NCI-H748 treated with DMSO at 0.1 percent for 48 hours (cell line): ENCODE data around the gene LRPPRC.

Experiments used
- DNase-seq: peaks from one replicate; lab custom pipeline; 2025; lab: John Stamatoyannopoulos, UW

The LRPPRC gene

DNA sequence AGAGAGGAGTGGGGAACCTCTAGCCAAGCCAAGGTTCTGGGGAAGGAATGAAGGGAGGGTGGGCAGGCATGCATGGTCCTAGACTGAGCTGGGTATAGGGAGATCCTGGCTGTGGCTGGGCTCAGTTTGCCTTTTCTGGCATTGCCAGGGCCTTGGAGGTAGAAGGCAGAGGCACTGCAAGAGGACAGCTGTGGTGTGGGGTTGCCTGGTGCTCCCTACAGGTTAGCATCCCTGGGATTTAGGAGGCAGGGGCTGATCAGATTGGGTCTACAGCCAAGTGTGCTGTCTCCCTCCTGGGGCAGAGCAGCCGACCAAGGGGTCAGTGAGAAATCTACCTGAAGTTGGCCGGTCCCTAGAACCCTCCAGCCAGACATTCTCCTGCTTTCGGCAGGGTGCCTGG lies 141.1 kb downstream of the LRPPRC start:
- no peak for DNase-seq

DNA sequence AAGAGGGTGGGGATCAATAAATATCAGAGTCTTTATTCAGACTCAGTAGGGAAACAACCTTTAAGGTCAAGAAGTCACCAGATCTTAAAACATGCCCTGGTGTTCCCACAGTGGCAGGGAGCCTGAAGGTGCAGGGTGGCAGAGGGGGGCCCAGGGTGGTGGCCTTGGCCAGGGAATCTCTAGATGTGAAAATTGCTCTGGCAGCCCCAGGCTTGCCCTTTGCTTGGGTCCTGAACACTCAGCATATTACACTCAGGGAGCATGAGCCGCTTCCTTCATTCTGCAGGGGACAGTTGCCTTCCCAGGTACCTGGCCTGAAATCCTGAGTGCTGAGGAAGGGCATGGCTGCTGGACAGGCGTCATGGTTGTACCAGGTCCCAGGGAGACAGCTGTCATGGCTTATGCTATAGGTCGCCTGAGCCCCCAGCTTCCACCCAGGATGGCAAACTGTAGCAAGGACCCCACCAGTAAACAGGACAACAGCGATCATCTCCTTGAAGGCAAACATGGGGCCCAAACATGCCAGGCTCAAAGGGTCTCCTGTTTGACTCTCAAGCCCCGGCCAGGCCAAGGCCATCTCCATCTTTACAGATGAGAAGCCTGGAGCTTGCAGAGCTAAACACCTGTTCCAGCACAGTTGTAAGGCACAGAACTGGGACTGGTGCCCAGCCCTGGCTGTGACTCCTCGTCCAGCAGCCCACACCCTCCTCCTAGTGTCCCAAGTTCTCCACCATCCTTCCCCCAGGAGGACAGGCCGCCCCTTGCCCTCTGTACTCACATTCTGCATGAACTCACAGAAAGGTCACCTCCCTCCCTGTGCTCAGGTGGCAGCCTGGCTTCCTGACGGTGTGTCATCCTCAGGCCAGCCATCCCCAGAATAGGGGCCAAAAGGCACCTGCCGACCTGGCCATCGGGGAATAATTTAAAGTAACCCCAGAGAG lies 142.4 kb downstream of the LRPPRC start:
- no peak for DNase-seq

DNA sequence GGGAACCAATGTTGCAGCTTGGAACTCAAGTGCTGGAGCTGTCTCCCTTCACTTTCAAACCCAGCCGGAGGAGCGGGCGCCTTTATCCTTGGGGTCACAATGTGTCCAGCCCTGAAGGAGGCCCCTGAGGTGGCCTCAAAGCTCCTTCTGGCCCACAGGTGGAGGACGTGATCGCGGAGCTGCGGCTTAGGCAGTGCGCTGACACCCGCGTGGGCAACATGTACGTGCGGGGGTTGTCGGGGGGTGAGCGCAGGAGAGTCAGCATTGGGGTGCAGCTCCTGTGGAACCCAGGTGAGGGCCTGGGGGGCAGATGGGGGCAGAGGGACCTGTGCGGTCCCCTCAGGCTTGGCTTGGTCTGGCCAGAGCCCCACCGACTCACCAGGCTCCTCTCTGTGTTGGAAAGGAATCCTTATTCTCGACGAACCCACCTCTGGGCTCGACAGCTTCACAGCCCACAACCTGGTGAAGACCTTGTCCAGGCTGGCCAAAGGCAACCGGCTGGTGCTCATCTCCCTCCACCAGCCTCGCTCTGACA lies 143.5 kb downstream of the LRPPRC start:
- DNase-seq: no peak

DNA sequence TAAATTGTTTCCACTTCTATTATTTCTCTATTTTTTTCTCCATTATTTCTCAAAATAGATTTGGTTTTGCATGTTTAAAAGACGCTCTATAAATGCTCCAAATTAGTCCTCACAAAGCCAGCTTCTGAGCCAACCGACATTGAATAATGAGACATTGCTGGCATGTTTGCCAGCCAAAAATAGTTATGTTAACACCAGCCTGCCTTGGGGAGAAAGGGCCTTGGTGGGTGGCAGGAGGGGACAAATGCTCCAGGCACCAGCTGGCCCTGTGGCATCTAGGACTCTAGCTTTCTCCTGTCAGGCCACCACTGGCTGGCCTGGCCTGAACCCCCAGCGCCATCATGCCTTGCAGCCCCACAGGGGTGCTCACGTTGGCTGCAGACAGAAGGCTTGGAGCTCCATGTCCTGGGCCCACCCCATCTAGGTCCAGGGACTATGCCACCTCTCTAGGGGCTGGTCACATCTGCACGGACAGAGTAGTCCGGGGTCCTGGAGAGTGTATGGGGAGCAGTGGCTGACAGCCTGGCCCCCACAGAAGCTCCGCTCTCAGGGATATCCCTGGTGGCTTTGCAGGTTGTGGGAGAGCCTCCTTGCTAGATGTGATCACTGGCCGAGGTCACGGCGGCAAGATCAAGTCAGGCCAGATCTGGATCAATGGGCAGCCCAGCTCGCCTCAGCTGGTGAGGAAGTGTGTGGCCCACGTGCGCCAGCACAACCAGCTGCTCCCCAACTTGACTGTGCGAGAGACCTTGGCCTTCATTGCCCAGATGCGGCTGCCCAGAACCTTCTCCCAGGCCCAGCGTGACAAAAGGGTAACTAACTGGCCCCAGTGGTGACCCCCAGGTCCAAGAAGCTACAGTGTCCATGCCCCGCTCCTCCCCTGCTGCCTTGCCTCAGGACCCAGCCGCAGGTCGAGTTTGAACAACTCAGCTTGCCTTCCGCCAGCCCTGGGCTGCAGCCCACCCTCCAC lies 144.5 kb downstream of the LRPPRC start:
- no peak for DNase-seq

DNA sequence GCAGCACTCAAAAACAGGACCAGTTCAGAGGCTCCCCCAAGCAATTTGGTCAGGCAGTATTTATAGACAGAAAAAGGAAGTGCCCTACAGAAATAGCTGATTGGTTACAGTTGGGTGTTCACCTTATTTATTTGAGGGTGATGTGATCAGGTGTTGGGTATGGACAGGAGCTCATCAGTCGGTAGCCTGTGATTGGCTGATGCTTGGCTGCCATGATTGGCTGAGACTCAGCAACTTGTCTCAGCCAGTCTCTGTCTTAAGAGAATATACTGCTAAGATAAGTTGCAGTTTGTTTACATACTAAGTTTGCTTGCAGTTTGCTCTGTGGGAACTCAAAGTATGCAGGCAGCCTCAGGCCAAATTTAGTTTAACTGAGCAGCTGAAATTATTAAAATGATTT lies 147.6 kb downstream of the LRPPRC start:
- no peak for DNase-seq

DNA sequence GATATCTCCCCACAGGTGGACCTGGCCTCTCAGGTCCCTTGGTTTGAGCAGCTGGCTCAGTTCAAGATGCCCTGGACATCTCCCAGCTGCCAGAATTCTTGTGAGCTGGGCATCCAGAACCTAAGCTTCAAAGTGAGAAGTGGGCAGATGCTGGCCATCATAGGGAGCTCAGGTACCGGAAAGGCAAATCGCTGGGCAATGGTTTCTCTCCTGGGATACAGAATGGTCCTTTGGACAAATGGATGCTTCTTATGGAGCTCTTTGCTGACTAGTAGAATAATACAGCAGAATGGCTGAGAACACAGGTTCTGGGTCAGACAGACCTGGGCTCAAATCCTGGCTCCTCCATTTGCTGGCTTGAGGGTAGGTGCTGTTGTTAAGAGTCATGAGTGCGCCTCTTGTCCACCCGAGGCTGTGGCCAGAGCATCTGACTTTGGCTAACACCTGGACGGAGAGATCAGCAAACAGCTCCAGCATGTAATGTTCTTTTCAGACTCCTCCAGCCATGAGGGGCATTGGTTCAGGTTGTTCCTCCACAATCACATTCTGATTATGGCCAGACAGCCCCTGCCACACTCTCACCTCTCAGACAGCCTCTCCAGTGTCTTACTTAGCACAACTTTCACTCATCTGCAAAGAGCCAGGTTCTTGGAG lies 149.5 kb downstream of the LRPPRC start:
- no peak for DNase-seq

DNA sequence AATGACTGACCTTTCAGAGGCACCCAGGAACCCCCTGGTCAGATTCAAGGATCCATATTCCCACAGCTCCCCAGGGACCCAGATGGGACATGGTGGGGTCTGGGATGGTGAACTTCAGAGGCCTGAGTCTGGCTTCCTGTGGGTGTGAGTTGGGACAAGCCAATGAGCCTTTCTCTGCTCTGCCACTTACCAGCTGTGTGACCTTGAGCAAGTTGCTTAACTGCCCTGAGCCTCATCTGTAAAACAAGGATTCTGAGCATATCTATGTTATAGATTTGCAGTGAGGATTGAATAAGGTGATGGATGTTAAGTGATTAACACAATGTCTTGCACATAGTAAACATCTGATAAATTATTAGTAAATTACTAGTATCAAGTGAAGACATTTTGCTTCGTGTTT lies 150.6 kb downstream of the LRPPRC start:
- no peak for DNase-seq

DNA sequence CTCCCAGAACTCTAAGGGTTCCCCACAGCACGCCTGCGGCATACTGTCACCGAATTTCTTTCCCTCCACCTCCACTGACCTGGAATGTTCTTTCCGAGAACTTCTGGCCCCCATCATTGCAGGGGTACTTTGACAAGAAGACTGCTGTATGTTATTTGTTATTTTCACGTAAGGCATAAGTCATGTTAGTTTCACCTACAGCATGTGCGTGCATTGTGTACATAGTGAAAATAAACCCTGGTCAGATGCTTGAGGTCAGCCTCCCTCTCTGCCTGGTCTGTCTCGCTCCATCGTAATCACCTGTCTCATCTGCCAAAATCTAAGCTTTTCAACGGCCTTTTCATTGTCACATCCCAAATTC lies 152.9 kb downstream of the LRPPRC start:
- DNase-seq: no peak

DNA sequence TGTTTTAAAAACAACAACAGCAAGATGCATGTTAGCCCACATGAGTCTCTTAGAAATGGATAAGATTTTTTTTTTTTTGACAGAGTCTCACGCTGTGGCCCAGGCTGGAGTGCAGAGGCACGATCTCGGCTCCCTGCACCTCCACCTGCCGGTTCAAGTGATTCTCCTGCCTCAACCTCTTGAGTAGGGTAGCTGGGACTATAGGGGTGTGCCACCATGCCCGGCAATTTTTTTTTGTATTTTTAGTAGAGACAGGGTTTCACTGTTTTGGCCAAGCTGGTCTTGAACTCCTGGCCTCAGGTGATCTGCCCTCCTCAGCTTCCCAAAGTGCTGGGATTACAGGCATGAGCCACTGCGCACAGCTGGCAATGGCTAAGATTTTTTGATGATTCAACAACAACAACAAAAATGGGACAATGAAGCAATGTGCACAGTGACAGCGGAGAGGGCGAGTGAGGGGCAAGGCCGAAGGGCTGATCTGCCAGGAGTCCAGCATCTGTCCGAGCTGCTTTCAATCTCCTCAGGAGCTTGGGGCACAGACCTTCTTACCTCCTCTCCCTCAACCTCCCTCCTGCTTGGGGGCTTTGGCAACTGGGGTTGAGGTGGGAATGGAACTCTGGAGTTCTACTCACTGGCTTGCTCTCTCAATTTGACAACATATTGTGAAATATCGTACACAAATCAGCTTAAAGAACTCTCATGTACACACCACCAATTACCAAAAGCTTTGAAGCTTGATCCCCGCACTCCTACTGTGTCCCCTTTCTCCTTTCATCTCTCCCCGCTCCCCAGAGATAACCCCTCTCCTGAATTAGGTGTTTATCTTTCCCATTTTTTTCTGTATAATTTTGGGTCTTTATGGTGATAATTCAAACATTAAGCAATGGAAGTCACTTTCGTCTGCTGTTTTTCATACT lies 153.6 kb downstream of the LRPPRC start:
- DNase-seq: no peak

DNA sequence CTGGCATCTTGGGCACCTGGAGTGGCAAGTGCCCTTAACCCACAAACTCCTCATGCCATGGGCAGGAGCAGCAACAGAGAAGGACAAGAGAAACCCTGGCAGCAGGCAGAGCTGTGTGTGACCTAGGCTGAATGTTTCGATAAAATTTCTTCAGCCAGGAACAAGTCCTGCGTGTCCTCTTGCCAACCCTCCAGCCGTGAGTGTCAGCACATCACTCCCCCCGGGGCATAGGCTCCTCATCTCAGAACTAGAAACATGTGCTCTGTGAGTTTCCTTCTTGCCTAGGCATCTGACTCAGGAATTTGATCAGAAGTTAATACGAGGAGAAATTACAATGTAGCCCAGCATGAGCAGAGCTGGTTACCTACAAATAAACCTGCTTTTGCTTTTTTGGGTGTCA lies 154.8 kb downstream of the LRPPRC start:
- no peak for DNase-seq

DNA sequence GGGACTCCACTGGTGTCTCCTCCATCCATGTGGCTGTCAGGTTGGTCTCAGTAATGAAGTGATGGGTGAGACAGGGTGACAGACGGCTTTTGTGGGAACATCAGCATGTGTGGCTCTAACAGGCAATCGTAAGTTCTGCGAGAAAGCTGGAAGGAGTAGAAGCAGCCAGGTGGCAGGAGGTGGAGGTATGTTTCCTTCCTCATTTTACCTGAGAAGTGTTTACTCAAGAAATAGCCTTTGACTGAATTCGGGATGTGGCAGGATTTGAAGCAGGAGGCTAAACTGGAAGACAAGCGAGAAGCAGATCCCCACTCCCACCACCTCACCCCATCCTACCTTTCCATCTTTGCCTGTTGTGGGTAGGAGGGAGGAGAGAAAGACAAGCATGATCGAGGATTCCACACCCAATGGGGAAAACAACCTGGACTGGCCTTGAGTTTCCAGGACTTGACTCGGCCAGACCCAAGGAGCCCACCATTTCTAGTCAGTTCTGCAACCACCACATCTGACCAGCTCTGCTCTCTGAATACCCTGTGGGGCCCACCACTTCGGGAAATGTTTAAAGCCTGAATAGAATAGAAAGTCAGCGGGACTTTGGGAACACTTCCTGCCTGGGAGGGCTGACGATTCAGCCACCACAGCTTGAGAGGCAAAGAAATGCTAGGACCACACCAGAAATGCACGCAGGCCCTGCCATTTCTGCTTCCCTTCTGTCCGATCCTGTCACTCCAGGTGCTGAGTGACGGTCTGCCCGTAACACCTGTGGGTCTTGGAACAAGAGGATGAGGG lies 155.8 kb downstream of the LRPPRC start:
- no peak for DNase-seq

DNA sequence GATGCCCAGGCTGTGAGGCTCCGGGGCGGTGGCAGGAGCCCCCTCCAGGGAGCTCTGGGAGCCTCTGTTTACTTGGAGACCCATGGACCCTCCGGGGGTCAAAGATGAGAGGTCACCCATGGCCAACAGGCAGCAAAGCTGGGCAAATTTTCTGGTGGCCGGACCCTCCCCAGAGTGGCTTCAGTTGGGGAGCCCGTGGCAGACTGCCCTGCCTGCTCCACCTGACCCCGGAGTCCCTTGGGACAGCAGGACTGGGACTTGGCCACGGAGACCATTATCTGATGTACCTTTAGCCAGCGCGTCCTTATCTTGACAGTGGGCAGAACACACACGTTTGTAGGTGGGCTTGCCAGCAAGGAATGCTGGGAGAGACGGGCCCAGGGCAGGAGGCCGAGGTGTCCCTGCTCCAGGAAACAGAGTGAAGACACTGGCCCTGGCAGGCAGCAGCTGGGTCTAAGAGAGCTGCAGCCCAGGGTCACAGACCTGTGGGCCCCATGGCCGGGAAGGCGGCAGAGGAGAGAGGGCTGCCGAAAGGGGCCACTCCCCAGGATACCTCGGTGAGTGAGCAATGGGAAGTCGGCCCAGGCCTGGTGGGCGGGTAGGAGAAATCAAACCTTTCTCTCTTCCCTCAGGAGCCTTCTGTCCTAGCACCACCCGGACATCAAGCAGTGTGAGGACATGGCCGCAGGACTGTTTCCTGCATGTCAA lies 157.1 kb downstream of the LRPPRC start, which contains the start of the genes ABCG5 and ABCG8:
Gene ABCG5, minus strand, starts transcription at position 280 of the 708 bp plus-strand sequence. Its CDS starts 160 bp downstream, at position 120.
Gene ABCG8, plus strand, starts transcription at position 412 of the 708 bp plus-strand sequence. Its CDS starts 83 bp downstream, at position 495.
- no peak for DNase-seq

DNA sequence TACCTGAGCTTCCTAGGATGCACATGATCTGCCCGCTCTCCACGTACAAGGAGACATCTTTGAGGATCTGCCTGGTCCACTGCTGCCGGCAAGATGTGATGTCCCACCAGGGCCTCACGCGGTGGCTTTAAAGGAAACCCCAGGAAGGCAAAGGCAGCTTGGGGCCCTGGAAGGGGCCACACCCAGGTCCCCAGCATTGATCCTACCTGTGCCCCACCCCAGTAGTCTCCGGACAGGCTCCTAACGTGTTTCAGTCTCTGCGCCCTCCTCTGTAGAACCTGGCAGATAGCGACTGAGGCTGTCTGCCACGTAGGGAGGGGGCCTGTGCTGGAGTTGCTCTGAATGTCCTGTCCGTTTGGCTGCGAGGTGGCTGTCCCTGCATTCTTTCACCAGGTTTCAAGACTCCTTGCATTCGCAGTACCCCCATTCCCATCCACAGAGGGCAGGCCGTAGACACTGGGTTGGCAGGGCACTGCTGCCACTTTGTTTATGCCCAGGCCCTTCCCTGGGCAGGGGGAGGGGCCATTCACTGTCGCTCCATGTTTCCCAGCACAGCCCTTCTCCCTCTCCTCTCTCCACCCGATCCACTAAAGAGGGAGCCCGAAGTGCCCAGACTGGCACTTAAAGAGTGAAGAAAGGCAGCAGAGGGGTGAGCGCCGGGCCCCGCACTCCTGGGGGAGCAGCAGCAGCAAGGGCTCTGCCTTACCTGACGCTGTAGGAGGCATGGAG lies 157.8 kb downstream of the LRPPRC start:
- DNase-seq: no peak

DNA sequence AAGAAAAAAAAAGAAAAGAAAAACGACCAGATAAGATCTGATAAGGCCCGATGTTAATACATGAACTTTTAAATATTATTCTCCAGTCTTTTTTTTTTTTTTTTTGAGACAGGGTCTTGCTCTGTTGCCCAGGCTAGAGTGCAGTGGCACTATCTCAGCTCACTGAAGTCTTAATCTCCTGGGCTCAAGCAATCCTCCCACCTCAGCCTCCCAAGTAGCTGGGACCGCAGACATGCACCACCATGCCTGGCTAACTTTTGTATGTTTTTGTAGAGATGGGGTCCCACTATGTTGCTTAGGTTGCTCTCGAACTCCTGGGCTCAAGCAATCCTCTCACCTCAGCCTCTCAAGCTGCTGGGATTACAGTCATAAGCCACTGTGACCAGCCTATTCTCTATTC lies 158.8 kb downstream of the LRPPRC start:
- no peak for DNase-seq
